Measurements from ENCODE around the gene CACNA1C.

DNA sequence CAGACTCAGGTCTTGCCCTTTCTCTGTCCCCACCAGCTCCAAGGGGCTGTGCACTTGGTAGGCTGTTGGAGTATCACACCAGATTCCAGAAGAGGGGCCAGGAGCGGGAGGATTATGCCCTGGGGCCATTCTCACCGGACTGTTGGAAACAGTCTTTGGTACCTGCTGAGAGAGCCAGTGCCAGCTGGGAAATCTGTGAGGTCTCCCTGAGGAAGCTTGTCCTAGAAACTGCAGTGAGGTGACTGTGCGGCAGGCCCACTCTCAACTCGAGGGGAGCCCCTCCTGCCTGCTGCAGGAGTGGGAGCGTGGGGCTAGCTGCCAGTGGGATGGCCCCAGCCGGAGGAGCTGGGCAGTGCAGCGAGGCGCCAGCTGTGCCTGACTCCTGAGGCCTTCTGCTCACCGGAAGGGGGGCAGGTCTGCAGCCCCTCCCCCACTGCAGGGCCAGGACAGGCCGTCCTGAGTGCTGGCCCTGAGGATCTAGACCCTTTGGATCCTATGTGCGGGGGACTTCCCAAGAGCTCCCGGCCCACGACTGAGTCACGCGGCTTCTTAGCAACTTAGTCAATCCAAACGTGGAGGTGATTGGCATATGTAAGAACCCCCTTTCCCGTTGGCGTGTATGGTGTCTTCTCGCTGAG is 295.2 kb downstream of the CACNA1C start:
- TF ChIP-seq CTCF (conservative IDR thresholded peaks at IDR 0.05; ENCODE audit: low read length) (no peak), EZH2phosphoT487 (IDR thresholded peaks at IDR 0.05; ENCODE audit: borderline replicate concordance, low read depth, low read length) (no peak)
